Effector memory CD8-positive, alpha-beta T cell (primary cell): Measurements from ENCODE around the gene TGFB2.

Source experiments
- ATAC-seq: fragments of 150-1000 bp; cut with Tn5 transposase; replicated peaks from 2 replicates; pipeline ENCODE4 v1.10.0; 2021; ENCODE audit warnings: mild to moderate bottlenecking, moderate library complexity
- DNase-seq, 3 experiments: peaks; one replicate each; pipeline ENCODE4 v3.0.0; 2021
- H3K27ac Mint-ChIP-seq, 2 donors: one replicate each; pipeline ENCODE4 v1.8.0; 2022; ENCODE audit warnings: mild to moderate bottlenecking in 2 of 2, mixed read lengths in 2 of 2, moderate library complexity in 2 of 2
- H3K27me3 Mint-ChIP-seq, 2 donors: one replicate each; pipeline ENCODE4 v1.8.0; 2022; ENCODE audit warnings: mixed read lengths in 2 of 2
- H3K36me3 Mint-ChIP-seq: one replicate; pipeline ENCODE4 v1.8.0; 2022; ENCODE audit warnings: mild to moderate bottlenecking, moderate library complexity, mixed read lengths; ENCODE audit not compliant: insufficient read depth
- H3K4me1 Mint-ChIP-seq, 2 donors: one replicate each; pipeline ENCODE4 v1.8.0; 2022; ENCODE audit warnings: low read depth in 2 of 2, mixed read lengths in 2 of 2
- H3K4me3 Mint-ChIP-seq, 2 donors: one replicate each; pipeline ENCODE4 v1.8.0; 2022; ENCODE audit warnings: mild to moderate bottlenecking in 2 of 2, mixed read lengths in 2 of 2, moderate library complexity in 2 of 2
- H3K9me3 Mint-ChIP-seq, 2 donors: one replicate each; pipeline ENCODE4 v1.8.0; 2022; ENCODE audit warnings: mixed read lengths in 2 of 2

TGFB2 gene

GRCh38 chr1:218357211-218357892, 12.2 kb downstream of the TGFB2 start:
- no peaks in the 10 kb centered on the region for H3K4me1 Mint-ChIP-seq
- no peaks in the 10 kb centered on the region for H3K27me3 Mint-ChIP-seq
- H3K36me3 Mint-ChIP-seq = no peaks in the 10 kb centered on the region
- H3K27ac Mint-ChIP-seq = no peak overlapping the region
- no peak for ATAC-seq
- no peak overlapping the region for H3K4me3 Mint-ChIP-seq
- H3K9me3 Mint-ChIP-seq = no peaks in the 10 kb centered on the region
- no peak for DNase-seq

DNA sequence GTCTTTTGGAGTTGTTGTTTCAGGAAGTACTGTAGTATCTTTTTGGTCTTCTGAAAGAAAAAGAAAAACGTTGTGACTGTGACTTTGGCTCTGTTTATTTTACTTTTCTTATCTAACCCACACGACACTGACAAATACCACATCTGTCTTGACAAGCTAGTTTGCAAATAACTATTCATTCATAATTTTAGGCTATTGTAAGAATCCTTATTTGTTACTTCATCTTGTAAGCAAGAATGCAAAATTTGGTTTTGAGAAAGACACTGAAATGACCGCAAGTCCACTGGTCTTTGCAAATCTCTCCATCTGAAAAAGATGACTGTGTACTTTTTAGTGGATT, 12.7 kb downstream of the TGFB2 start:
- DNase-seq (no peak), ATAC-seq (no peak)
- Mint-ChIP-seq H3K27ac (no peak overlapping the region), H3K27me3 (no peaks in the 10 kb centered on the region), H3K9me3 (no peaks in the 10 kb centered on the region), H3K36me3 (no peaks in the 10 kb centered on the region), H3K4me3 (no peak overlapping the region), H3K4me1 (no peaks in the 10 kb centered on the region)

DNA sequence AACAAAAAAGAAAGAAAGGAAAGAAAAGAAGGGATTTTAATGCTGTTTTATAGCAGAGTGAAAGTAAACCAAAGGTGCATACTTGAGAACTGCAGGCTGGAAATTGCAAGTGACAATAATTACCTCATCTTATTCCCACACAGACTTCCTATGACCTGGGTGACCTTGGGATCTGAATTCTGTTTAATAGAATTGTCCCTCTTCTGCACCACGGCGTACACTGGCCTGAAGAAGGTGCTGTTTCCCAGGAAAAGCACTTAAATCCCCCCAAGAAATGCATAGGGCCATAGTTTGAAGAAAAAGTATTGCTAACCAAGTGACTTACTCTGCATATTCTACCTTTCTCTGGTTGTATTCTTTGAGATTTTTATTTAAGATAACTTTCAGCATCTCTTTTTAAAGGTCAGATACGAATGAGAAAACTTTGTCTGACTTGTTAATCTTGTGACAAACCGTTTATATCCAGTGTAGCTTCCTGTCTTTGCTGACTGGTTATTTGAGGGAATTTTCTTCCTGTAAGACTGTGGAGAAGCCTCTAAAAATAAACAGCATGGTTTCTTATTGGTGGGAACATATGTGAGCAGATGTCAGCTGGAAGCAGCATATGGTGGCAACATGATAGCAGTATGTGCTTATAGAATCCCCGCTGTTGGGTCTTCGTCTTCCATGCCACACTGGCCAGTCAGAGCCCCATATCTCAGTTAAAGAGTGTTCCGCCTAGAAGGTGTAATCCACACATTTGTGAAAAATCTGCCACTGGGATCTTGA, 16.3 kb downstream of the TGFB2 start:
- DNase-seq = no peak
- Mint-ChIP-seq H3K4me3 (no peak overlapping the region), H3K27me3 (no peaks in the 10 kb centered on the region), H3K27ac (no peak overlapping the region), H3K9me3 (no peaks in the 10 kb centered on the region), H3K4me1 (no peaks in the 10 kb centered on the region), H3K36me3 (no peaks in the 10 kb centered on the region)
- no peak for ATAC-seq

- Mint-ChIP-seq H3K36me3 (no peaks in the 10 kb centered on the region), H3K27ac (no peak overlapping the region), H3K4me1 (no peaks in the 10 kb centered on the region), H3K4me3 (no peak overlapping the region), H3K27me3 (no peaks in the 10 kb centered on the region), H3K9me3 (no peaks in the 10 kb centered on the region)
- ATAC-seq = no peak
- no peak for DNase-seq
Measured at GRCh38 chr1:218362418-218363076, 17.4 kb downstream of the TGFB2 start.

GRCh38 chr1:218363141-218363540, 18.0 kb downstream of the TGFB2 start:
- no peaks in the 10 kb centered on the region for H3K4me1 Mint-ChIP-seq
- no peak overlapping the region for H3K4me3 Mint-ChIP-seq
- no peak for DNase-seq
- no peaks in the 10 kb centered on the region for H3K27me3 Mint-ChIP-seq
- H3K27ac Mint-ChIP-seq = no peak overlapping the region
- no peaks in the 10 kb centered on the region for H3K9me3 Mint-ChIP-seq
- ATAC-seq = no peak
- H3K36me3 Mint-ChIP-seq = no peaks in the 10 kb centered on the region

GRCh38 chr1:218364028-218364710, 19.0 kb downstream of the TGFB2 start:
- H3K27ac Mint-ChIP-seq = no peak overlapping the region
- no peak overlapping the region for H3K4me3 Mint-ChIP-seq
- H3K9me3 Mint-ChIP-seq = no peaks in the 10 kb centered on the region
- H3K36me3 Mint-ChIP-seq = no peaks in the 10 kb centered on the region
- no peaks in the 10 kb centered on the region for H3K4me1 Mint-ChIP-seq
- H3K27me3 Mint-ChIP-seq = no peaks in the 10 kb centered on the region
- no peak for ATAC-seq
- no peak for DNase-seq

DNA sequence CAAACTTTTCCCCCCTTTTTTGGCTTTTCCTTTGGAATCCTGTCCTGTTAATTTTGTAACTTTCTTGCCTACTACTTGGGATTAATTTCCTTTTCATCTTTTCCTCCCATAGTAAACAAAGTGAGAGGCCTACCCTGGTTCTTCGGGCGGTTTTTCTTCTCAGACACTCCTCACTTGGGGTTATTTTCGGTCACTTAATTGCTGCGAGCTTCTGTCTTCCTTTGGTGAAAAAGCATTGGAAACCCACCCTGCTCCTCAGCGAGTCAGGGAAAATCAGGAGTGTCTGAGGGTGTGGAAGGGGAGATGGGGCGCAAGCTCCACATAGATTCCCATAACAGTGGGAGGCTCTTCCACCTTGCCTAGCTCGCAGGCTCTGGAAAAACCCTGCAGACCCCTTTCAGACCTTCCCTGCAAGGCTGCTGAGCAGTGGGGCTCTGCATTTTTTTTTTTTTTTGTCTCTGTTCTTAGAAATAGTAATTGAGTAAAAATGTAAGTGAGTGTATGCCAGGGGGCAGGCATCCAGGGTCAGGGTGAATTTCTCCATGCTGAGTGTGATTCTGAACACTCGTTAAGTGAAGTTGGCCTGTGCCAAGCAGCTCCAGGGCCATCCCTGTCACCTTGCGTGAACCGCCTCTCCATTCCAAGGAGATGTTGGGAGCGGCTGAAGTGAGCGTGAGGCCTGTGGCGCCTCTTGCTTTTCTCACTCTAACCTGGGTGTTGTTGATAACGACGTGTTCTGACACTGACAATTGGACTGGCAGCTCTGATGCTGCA, 20.3 kb downstream of the TGFB2 start:
- Mint-ChIP-seq H3K27ac (no peak overlapping the region), H3K4me3 (no peak overlapping the region), H3K27me3 (peaks cover 0 to 3% of the 10 kb centered on the region in 2 donors), H3K9me3 (no peaks in the 10 kb centered on the region), H3K4me1 (no peaks in the 10 kb centered on the region), H3K36me3 (no peaks in the 10 kb centered on the region)
- no peak for DNase-seq
- no peak for ATAC-seq

DNA sequence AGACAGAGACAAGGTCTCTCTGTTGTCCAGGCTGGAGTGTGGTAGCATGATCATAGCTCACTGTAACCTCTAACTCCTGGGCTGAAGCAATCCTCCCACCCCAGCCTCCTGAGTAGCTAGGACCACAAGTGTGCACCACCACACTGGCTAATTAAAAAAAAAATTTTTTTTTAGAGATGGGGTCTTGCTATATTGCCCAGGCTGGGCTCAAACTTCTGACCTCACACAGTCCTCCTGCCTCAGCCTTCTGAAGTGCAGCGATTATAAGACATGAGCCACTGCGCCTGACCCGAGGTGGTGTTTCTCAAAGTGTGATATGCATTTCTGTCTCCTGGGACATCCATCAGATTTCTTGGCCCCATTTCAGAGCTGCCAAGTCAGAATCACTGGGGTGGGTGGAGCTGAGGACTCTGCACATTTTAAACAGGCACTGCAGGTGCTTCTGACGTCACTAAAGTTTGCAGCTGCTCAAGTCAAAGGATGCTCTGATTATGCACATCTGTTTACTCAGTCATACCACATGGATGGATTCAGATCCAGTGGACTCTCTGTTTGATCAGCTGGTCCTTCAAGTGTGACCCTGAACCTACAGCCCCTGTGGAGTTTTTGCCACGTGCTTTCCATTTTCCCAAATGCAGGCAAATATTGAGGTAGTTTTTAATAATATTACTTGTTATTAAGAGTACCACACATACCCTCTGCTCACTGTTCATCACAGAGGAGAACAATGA, 21.4 kb downstream of the TGFB2 start:
- peaks cover 0 to 8% of the 10 kb centered on the region in 2 donors for H3K27me3 Mint-ChIP-seq
- no peaks in the 10 kb centered on the region for H3K4me1 Mint-ChIP-seq
- no peaks in the 10 kb centered on the region for H3K9me3 Mint-ChIP-seq
- H3K4me3 Mint-ChIP-seq = no peak overlapping the region
- ATAC-seq (no peak), DNase-seq (no peak)
- no peaks in the 10 kb centered on the region for H3K36me3 Mint-ChIP-seq
- H3K27ac Mint-ChIP-seq = no peak overlapping the region

- Mint-ChIP-seq H3K27me3 (peaks cover 5 to 12% of the 10 kb centered on the region in 2 donors), H3K4me3 (no peak overlapping the region), H3K27ac (no peak overlapping the region), H3K4me1 (no peaks in the 10 kb centered on the region), H3K36me3 (no peaks in the 10 kb centered on the region), H3K9me3 (no peaks in the 10 kb centered on the region)
- ATAC-seq (no peak), DNase-seq (no peak)
Measured at GRCh38 chr1:218367118-218367517, 22.0 kb downstream of the TGFB2 start.

- H3K4me1 Mint-ChIP-seq = no peaks in the 10 kb centered on the region
- ATAC-seq (no peak), DNase-seq (no peak)
- no peaks in the 10 kb centered on the region for H3K9me3 Mint-ChIP-seq
- H3K27me3 Mint-ChIP-seq = peaks cover 10 to 22% of the 10 kb centered on the region in 2 donors
- H3K36me3 Mint-ChIP-seq = no peaks in the 10 kb centered on the region
- no peak overlapping the region for H3K4me3 Mint-ChIP-seq
- no peak overlapping the region for H3K27ac Mint-ChIP-seq
Measured at GRCh38 chr1:218368686-218369085, 23.6 kb downstream of the TGFB2 start.

GRCh38 chr1:218369688-218370511, 24.8 kb downstream of the TGFB2 start:
- Mint-ChIP-seq H3K36me3 (no peaks in the 10 kb centered on the region), H3K27me3 (peaks cover 22 to 34% of the 10 kb centered on the region in 2 donors), H3K9me3 (no peaks in the 10 kb centered on the region), H3K4me3 (no peak overlapping the region), H3K27ac (no peak overlapping the region), H3K4me1 (no peaks in the 10 kb centered on the region)
- ATAC-seq (no peak), DNase-seq (no peak)
